Retinal pigment epithelial cell (primary cell): ENCODE results near the gene RSPH6A.

ENCODE experiments used
- DNase-seq: peaks from one replicate; pipeline ENCODE4 v3.0.0-alpha.2; 2010; ENCODE audit warnings: low read depth
- H3K4me3 ChIP-seq: 2 replicates; pipeline ENCODE4 v1.5.1; 2011; ENCODE audit warnings: mild to moderate bottlenecking, low read length, control low read depth, moderate library complexity
- TF ChIP-seq, protein P1 (sequence below): conservative IDR thresholded peaks from 2 replicates; pipeline ENCODE4 v1.5.1; 2011; ENCODE audit warnings: low read depth, low read length, control low read depth, inconsistent platforms

The RSPH6A gene

DNA sequence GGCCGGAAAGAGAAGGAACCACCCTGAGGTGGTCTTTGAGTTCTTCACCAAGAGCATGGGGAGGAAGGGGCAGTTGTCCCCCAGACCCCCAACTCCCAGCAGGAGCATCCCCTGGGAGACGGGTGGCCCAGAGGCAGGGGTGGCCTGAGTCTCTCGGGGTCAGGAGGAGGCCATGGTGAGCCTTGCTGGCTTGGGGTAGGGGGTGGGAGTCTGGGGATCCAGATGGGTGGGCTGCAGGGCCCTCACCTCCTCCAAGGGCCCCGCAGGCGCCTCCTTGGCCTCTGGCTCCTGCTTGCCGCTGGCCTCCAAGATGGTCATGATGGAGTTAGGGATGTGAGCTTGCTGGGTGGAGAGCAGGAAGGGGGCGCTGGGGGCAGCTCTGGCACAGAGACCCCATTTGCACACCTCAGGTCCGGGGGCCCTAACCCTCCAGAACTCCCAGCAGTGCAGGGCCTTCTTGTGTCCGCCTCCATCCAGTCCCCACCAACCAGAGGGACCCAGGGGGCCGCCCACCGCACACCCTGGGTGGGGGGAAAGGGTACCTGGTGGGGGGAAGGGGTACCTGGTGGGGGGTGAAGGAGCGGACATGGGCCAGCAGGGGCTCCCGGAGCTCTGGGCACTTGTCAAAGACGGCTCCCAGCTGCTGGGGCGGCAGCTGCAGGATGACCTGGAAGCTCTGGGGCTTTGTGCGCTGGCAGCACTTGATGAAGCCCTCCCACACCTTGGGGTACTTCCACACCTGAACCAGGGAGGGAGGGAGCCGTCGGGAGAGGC lies 1.3 kb upstream of the RSPH6A start:
- DNase-seq: no peak
- no peak overlapping the region for H3K4me3 ChIP-seq
- TF ChIP-seq, protein P1, sequence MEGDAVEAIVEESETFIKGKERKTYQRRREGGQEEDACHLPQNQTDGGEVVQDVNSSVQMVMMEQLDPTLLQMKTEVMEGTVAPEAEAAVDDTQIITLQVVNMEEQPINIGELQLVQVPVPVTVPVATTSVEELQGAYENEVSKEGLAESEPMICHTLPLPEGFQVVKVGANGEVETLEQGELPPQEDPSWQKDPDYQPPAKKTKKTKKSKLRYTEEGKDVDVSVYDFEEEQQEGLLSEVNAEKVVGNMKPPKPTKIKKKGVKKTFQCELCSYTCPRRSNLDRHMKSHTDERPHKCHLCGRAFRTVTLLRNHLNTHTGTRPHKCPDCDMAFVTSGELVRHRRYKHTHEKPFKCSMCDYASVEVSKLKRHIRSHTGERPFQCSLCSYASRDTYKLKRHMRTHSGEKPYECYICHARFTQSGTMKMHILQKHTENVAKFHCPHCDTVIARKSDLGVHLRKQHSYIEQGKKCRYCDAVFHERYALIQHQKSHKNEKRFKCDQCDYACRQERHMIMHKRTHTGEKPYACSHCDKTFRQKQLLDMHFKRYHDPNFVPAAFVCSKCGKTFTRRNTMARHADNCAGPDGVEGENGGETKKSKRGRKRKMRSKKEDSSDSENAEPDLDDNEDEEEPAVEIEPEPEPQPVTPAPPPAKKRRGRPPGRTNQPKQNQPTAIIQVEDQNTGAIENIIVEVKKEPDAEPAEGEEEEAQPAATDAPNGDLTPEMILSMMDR: no peak

DNA sequence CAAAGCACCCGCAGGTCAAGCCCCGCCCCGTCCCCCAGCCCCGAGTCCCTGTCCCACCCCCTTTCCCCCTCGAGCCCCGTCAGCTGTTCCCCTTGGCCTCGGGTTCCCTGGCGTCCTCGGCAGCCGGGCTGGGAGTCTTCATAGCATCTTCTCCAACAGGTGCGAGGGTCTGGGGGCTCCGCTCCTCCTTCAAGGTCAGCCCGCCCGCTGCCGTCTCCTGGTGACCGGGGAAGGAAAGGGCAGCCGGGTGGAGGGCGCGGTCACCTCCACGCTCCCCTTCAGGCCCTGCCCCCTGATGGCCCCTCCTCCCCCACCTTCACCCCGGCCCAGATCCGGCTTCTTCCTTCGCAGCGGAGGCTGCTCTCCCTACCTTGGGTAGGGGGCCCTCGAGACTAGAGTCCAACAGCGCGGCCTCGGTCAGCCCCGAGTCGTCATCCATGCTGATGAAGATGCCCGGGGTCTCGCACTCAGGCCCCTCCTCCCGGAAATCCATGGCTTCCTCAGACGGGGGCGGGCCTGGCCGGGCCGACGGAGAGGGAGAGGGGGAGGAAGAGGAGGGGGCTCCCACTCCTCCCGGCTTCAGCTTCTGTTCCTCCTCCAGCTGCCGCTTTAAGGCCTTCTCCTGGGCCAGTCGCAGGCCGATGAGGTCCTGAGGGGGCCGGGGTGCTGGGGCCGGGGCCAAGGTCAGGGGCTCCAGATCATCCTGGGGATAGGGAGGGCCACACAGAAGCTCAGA lies 541 bp upstream of the RSPH6A start:
- no peak for DNase-seq
- H3K4me3 ChIP-seq: peak overlapping the region; percentile 42
- TF ChIP-seq, protein P1: no peak

DNA sequence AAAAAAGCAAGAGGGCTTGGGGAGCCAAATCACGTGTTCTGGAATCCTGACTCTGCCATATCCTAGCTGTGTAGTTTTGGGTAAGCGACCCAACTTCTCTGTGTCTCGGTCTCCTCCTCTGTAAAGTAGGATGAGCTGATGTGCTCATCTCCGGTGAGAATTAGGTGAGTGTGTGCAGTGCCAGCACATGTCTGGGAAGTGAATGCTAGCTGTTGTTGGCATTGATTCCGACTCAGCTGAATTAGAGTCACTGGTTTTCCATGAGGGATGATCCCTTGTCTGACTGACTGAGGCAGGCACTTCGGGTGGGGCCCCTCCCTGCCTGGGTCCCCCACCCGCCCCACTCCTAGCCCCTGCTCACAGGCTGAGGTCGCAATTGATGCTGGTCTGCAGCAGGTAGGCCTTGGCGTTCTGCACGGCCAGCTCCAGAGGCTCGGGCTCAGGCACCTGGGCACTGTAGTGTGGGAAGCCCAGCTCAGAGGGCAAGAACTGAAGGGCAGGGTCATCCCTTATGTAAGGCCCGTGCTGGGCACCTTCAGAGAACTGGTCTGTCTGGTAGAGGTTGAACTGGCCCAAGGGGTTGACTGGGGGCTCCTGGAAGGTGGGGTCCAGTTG lies 835 bp downstream of the RSPH6A start:
- no peak for DNase-seq
- H3K4me3 ChIP-seq: no peak overlapping the region
- TF ChIP-seq, protein P1: no peak

DNA sequence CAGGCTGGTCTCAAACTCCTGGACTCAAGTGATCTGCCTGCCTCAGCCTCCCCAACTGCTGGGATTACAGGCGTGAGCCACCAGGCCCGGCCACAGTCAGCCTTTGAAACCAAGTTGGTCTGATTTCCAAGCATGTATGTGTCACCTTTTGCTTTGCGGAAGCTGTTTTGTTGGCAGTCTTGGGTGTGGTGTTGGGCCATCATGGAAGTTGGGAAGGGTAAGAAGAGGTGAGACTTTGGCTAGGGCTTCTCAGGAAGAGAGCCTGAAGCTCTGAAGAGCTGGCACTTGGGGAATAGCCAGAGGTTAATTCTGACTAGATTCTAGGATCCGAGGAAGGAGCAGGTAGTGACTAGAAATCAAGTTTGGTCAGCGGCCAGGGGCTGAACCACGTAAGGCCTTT lies 2.8 kb downstream of the RSPH6A start:
- TF ChIP-seq, protein P1: no peak
- no peak overlapping the region for H3K4me3 ChIP-seq
- no peak for DNase-seq

DNA sequence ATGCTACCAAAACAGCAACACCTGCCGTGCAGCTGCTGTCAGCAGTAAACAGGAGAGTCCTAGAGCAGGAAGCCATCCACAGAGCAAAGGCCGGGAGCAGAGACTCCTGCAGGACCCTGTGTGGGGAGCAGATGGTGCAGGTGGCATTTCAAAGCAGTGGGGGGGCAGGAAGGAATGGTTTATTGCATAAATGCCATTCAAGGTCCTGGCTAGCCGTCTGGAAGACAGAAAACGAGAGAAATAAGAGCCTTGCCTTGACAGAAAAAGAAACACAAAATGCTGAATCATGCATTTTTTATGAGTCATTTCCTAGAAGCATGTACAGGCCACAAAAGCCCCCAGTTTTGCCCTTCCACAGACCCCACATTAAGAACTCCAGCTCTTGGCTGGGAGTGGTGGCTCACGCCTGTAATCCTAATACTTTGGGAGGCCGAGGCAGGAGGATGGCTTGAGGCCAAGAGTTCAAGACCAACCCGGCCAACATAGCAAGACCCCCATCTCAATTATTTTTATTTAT lies 5.4 kb downstream of the RSPH6A start:
- H3K4me3 ChIP-seq: no peak overlapping the region
- peak; percentile 33 for DNase-seq
- TF ChIP-seq, protein P1: no peak

DNA sequence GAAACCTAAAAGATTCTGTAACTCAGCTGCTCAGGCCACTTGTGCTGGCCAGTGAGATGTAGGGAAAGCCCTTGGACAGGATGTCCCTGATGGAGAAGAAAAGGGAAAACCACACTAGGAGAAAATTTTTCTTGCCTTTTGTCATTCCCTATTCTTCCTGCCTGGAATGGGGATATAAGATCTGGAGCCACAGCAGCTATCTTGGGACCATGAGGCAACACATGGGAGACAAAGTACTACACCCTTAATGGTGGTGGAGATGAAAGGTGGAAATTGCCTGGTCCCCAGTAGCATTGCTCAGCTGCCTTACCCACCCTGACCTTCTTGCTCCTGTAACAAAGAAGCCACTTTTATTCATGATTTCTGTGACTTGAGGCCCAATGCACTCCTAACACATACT lies 9.4 kb downstream of the RSPH6A start:
- H3K4me3 ChIP-seq: no peak overlapping the region
- TF ChIP-seq, protein P1: no peak
- no peak for DNase-seq
